ENCODE data around the gene KCNQ5. TPM values are rescaled to one million over a fixed set of nuclear protein-coding genes. Genes with fewer than 3 reads are reported as not detected.

The KCNQ5 gene
- total RNA-seq, 1 experiment from 2014 or later: 0.07 TPM

- no peak for TF ChIP-seq CTCF (conservative IDR thresholded peaks at IDR 0.05)
- Histone ChIP-seq H3K23ac (ENCODE audit: insufficient read length, low read depth, low read length) (no peak overlapping the region), H3K79me2 (ENCODE audit: insufficient read depth, low read length) (0 out of 2 replicates have a peak, but pooled peaks cover 2% of the 10 kb centered on the region)
Observed at GRCh38 chr6:73194744-73195143, 572.9 kb downstream of the KCNQ5 start.

More at GRCh38 chr6:73194744-73195143, 572.9 kb downstream of the KCNQ5 start:
- H4K5ac ChIP-seq (ENCODE audit: insufficient read length, low read depth, low read length): no peak overlapping the region
- H3K79me1 ChIP-seq (ENCODE audit: insufficient read depth, low read depth, low read length, poor library complexity, severe bottlenecking): no peaks in the 10 kb centered on the region
- no peak overlapping the region for H3K4me3 Mint-ChIP-seq
- H3K23me2 ChIP-seq (ENCODE audit: insufficient read length, low read depth, low read length, poor library complexity, severe bottlenecking): no peaks in the 10 kb centered on the region
- no peaks in the 10 kb centered on the region for H3K9me3 ChIP-seq (ENCODE audit: control insufficient read depth, low read depth, low read length)
- no peaks in the 10 kb centered on the region for H3K9me3 Mint-ChIP-seq
- no peak overlapping the region for H2BK5ac ChIP-seq (ENCODE audit: insufficient read length, low read length)
- H3K27me3 ChIP-seq (ENCODE audit: insufficient read depth, low read length): no peaks in the 10 kb centered on the region
- no peak overlapping the region for H2BK12ac ChIP-seq (ENCODE audit: insufficient read length, low read depth, low read length)
- no peak overlapping the region for H2AFZ ChIP-seq (ENCODE audit: low read length)
- no peak overlapping the region for H3K4me2 ChIP-seq (ENCODE audit: insufficient read depth, insufficient read length, low read length)
- H4K20me1 ChIP-seq (ENCODE audit: control insufficient read depth, insufficient read depth, insufficient read length): no peaks in the 10 kb centered on the region
- DNase-seq: no peak
- H2BK20ac ChIP-seq (ENCODE audit: low read depth, low read length, poor library complexity, severe bottlenecking): no peak overlapping the region
- no peak overlapping the region for H2AK5ac ChIP-seq (ENCODE audit: insufficient read length, low read length)
- H3K4me1 Mint-ChIP-seq: peaks cover 10 to 18% of the 10 kb centered on the region in 2 experiments
- H2BK15ac ChIP-seq (ENCODE audit: low read depth, low read length): no peak overlapping the region
- no peak overlapping the region for H3K9ac ChIP-seq (ENCODE audit: extremely low read depth, insufficient read length, low read length)
- H3K56ac ChIP-seq (ENCODE audit: insufficient read length, low read depth, low read length): no peak overlapping the region
- no peaks in the 10 kb centered on the region for H3K36me3 Mint-ChIP-seq (ENCODE audit: insufficient read depth in 1 of 3, low read depth in 3 of 3)
- H3K18ac ChIP-seq (ENCODE audit: insufficient read length, low read depth, low read length): no peak overlapping the region
- no peak overlapping the region for H4K8ac ChIP-seq (replicated peaks; ENCODE audit: insufficient read length, low read depth, low read length)
- H3K27ac Mint-ChIP-seq: no peak overlapping the region
- H3K27me3 Mint-ChIP-seq (ENCODE audit: low read depth): no peaks in the 10 kb centered on the region
- H3T11ph ChIP-seq (ENCODE audit: low read length): no peak overlapping the region
- no peak overlapping the region for H3K14ac ChIP-seq (ENCODE audit: insufficient read depth, low read length)
- no peak overlapping the region for H3K4ac ChIP-seq (ENCODE audit: low read depth, low read length)
- no peak overlapping the region for H4K91ac ChIP-seq (ENCODE audit: insufficient read length, low read depth, low read length)
- no peak overlapping the region for H3K27ac ChIP-seq (ENCODE audit: insufficient read length, low read depth, low read length)
- no peaks in the 10 kb centered on the region for H3K4me1 ChIP-seq (ENCODE audit: insufficient read depth, low read length)
- WGBS (ENCODE audit: extremely low coverage, insufficient read length, low lambda C conversion rate): no CpG with 5 or more reads among the region's 7 CpGs
- no peak overlapping the region for H2BK120ac ChIP-seq (ENCODE audit: low read depth, low read length, poor library complexity, severe bottlenecking)

All from H9 (cell line).